IMR-90 (cell line): ENCODE data around the gene MAGED4. TPM values are rescaled to one million over a fixed set of nuclear protein-coding genes. Genes with fewer than 3 reads are reported as not detected.

Experiments used
- ATAC-seq: fragments of 200-7000 bp; cut with Tn5 transposase; 2 replicates; pipeline ENCODE4 v1.9.1; 2020; ENCODE audit warnings: low read depth, mild to moderate bottlenecking, moderate library complexity
- BruUV-seq: library from RNA; stranded (reverse); fragments of 400-500 nt; replicated peaks from 2 replicates; lab custom pipeline; 2021; lab: Mats Ljungman, UMichigan
- CTCF ChIA-PET: fragments of 300-600 bp; formaldehyde crosslinking; extraction: SDS; loops from one replicate; lab custom pipeline; 2021; ENCODE audit warnings: antibody characterized with exemption; lab: Yijun Ruan, JAX
- POLR2A ChIA-PET: fragments of 300-600 bp; sonication (Branson Sonifier 250); formaldehyde crosslinking; loops from one replicate; lab custom pipeline; 2022; ENCODE audit warnings: antibody characterized with exemption; ENCODE audit not compliant: unreplicated experiment; lab: Charles Lee
- DNase-seq: peaks from one replicate; pipeline ENCODE4 v3.0.0; 2013
- H2AFZ ChIP-seq: replicated peaks from 2 replicates; pipeline ENCODE3; 2013; ENCODE audit warnings: low read length, mild to moderate bottlenecking; ENCODE audit not compliant: poor library complexity
- H2AK5ac ChIP-seq: 2 replicates; pipeline ENCODE4 v1.6.1; 2013; ENCODE audit warnings: low read depth, low read length, inconsistent platforms
- H2AK9ac ChIP-seq: replicated peaks from 2 replicates; pipeline ENCODE3; 2013; ENCODE audit warnings: mild to moderate bottlenecking, low read depth, low read length, moderate library complexity; ENCODE audit not compliant: poor library complexity
- H2BK120ac ChIP-seq: 2 replicates; pipeline ENCODE4 v1.6.1; 2013; ENCODE audit warnings: low read depth, low read length, inconsistent platforms
- H2BK15ac ChIP-seq: 3 replicates; pipeline ENCODE4 v1.6.1; 2013; ENCODE audit warnings: low read depth, low read length, inconsistent platforms
- H2BK20ac ChIP-seq: 2 replicates; pipeline ENCODE4 v1.6.1; 2013; ENCODE audit warnings: low read depth, mild to moderate bottlenecking, inconsistent platforms, low read length, moderate library complexity
- H2BK5ac ChIP-seq: 2 replicates; pipeline ENCODE4 v1.6.1; 2013; ENCODE audit warnings: mild to moderate bottlenecking, low read depth, low read length, inconsistent platforms; ENCODE audit not compliant: poor library complexity, severe bottlenecking
- H3K14ac ChIP-seq: replicated peaks from 2 replicates; pipeline ENCODE4 v1.6.1; 2013; ENCODE audit warnings: low read depth, low read length, inconsistent platforms
- H3K18ac ChIP-seq: 2 replicates; pipeline ENCODE4 v1.6.1; 2013; ENCODE audit warnings: low read depth, low read length, control low read depth
- H3K23ac ChIP-seq: 2 replicates; pipeline ENCODE4 v1.6.1; 2013; ENCODE audit warnings: low read depth, low read length, inconsistent platforms
- H3K27ac ChIP-seq: 2 replicates; pipeline ENCODE4 v1.5.1; 2013; ENCODE audit warnings: mild to moderate bottlenecking, control low read depth, low read length; ENCODE audit not compliant: insufficient read depth
- H3K27me3 ChIP-seq: 2 replicates; pipeline ENCODE4 v1.6.1; 2013; ENCODE audit warnings: low read length; ENCODE audit not compliant: control insufficient read depth, insufficient read depth
- H3K36me3 ChIP-seq: 2 replicates; pipeline ENCODE4 v1.6.1; 2013; ENCODE audit warnings: low read length, mixed read lengths; ENCODE audit not compliant: control insufficient read depth, insufficient read depth
- H3K4ac ChIP-seq: 2 replicates; pipeline ENCODE4 v1.6.1; 2013; ENCODE audit warnings: low read depth, low read length, inconsistent platforms
- H3K4me1 ChIP-seq: 2 replicates; pipeline ENCODE4 v1.6.1; 2013; ENCODE audit warnings: low read length, mixed read lengths; ENCODE audit not compliant: control insufficient read depth, insufficient read depth
- H3K4me2 ChIP-seq: 2 replicates; pipeline ENCODE4 v1.6.1; 2013; ENCODE audit warnings: low read depth, mild to moderate bottlenecking, control low read depth, low read length, moderate library complexity
- H3K4me3 ChIP-seq: 2 replicates; pipeline ENCODE4 v1.5.1; 2013; ENCODE audit warnings: low read depth, mild to moderate bottlenecking, control low read depth, low read length, moderate library complexity; ENCODE audit not compliant: insufficient read depth
- H3K56ac ChIP-seq: 2 replicates; pipeline ENCODE4 v1.6.1; 2013; ENCODE audit warnings: low read length, inconsistent platforms; ENCODE audit not compliant: insufficient read depth; ENCODE audit errors: extremely low read depth
- H3K79me1 ChIP-seq, 2 experiments: 2 replicates each; pipeline ENCODE4 v1.6.1; 2013; ENCODE audit warnings: low read length in 2 of 2, inconsistent platforms in 1 of 2, low read depth in 1 of 2
- H3K9ac ChIP-seq: 2 replicates; pipeline ENCODE4 v1.6.1; 2013; ENCODE audit warnings: low read depth, low read length, control low read depth
- H3K9me1 ChIP-seq: 2 replicates; pipeline ENCODE4 v1.6.1; 2013; ENCODE audit warnings: low read length, inconsistent platforms; ENCODE audit not compliant: insufficient read depth
- H3K9me3 ChIP-seq: 2 replicates; pipeline ENCODE4 v1.6.1; 2013; ENCODE audit warnings: low read length; ENCODE audit not compliant: control insufficient read depth, insufficient read depth
- H4K20me1 ChIP-seq: 2 replicates; pipeline ENCODE4 v1.6.1; 2013; ENCODE audit warnings: low read length, inconsistent platforms; ENCODE audit not compliant: insufficient read depth
- H4K5ac ChIP-seq: 2 replicates; pipeline ENCODE4 v1.6.1; 2013; ENCODE audit warnings: mild to moderate bottlenecking, low read depth, low read length, control low read depth
- H4K8ac ChIP-seq, 2 experiments: 2 replicates each; pipeline ENCODE4 v1.6.1; 2013; ENCODE audit warnings: low read depth in 2 of 2, low read length in 2 of 2, control low read depth in 1 of 2, inconsistent platforms in 1 of 2
- H4K91ac ChIP-seq: 2 replicates; pipeline ENCODE4 v1.6.1; 2013; ENCODE audit warnings: low read depth, low read length, inconsistent platforms; ENCODE audit not compliant: insufficient read depth
- BHLHE40 ChIP-seq: fragments of 150-350 bp; IDR thresholded peaks from 2 replicates; pipeline ENCODE4 v1.6.1; 2016; ENCODE audit warnings: mild to moderate bottlenecking, low read depth, low read length
- CEBPB ChIP-seq: IDR thresholded peaks from 2 replicates; pipeline ENCODE4 v1.6.1; 2012; ENCODE audit warnings: low read depth, low read length, improper control_type of control experiment
- CHD1 ChIP-seq: IDR thresholded peaks from 2 replicates; pipeline ENCODE4 v1.6.1; 2012; ENCODE audit warnings: low read depth, low read length, improper control_type of control experiment
- FOS ChIP-seq: fragments of 150-350 bp; IDR thresholded peaks from 2 replicates; pipeline ENCODE4 v1.6.1; 2016; ENCODE audit warnings: low read depth, low read length
- MAFK ChIP-seq: IDR thresholded peaks from 2 replicates; pipeline ENCODE4 v1.6.1; 2012; ENCODE audit warnings: low read depth, low read length, improper control_type of control experiment
- MAZ ChIP-seq: IDR thresholded peaks from 2 replicates; pipeline ENCODE4 v1.6.1; 2012; ENCODE audit warnings: low read depth, mild to moderate bottlenecking, low read length, improper control_type of control experiment, moderate library complexity, borderline replicate concordance
- MXI1 ChIP-seq: IDR thresholded peaks from 2 replicates; pipeline ENCODE4 v1.6.1; 2012; ENCODE audit warnings: low read depth, mild to moderate bottlenecking, low read length, moderate library complexity, borderline replicate concordance
- NFE2L2 ChIP-seq: fragments of 150-350 bp; IDR thresholded peaks from 2 replicates; pipeline ENCODE4 v1.6.1; 2016; ENCODE audit warnings: low read depth, mild to moderate bottlenecking, low read length
- POLR2A ChIP-seq: IDR thresholded peaks from 2 replicates; pipeline ENCODE4 v1.6.1; 2012; ENCODE audit warnings: mild to moderate bottlenecking, low read depth, low read length
- RAD21 ChIP-seq: IDR thresholded peaks from 2 replicates; pipeline ENCODE4 v1.6.1; 2012; ENCODE audit warnings: low read length, improper control_type of control experiment
- RCOR1 ChIP-seq: IDR thresholded peaks from 2 replicates; pipeline ENCODE4 v1.6.1; 2012; ENCODE audit warnings: mild to moderate bottlenecking, low read length, improper control_type of control experiment; ENCODE audit not compliant: insufficient replicate concordance
- RFX5 ChIP-seq: IDR thresholded peaks from 2 replicates; pipeline ENCODE4 v1.8.0; 2012; ENCODE audit warnings: low read depth, mild to moderate bottlenecking, low read length, moderate library complexity
- SMC3 ChIP-seq: fragments of 150-350 bp; IDR thresholded peaks from 2 replicates; pipeline ENCODE4 v1.6.1; 2016; ENCODE audit warnings: low read depth, mild to moderate bottlenecking, antibody characterized with exemption, low read length, moderate library complexity
- WGBS, 2 experiments: methylation state at CpG; one replicate each; pipeline versions ENCODE4 v1.1.5 to v1.1.7; 2013; ENCODE audit warnings: missing lambda C conversion rate in 2 of 2; ENCODE audit not compliant: insufficient read length in 1 of 2; ENCODE audit errors: extremely low coverage in 2 of 2; 5-methylcytosine and 5-hydroxymethylcytosine counted together
- dilution Hi-C: fragments of 300-500 bp; cut with HindIII; formaldehyde crosslinking; loops from one replicate; pipeline ENCODE4 v1.14.3; 2018; ENCODE audit warnings: low sequenced_read_pairs; ENCODE audit not compliant: unreplicated experiment
- in situ Hi-C: fragments of 300-500 bp; cut with MboI; formaldehyde crosslinking; loops from 3 replicates; pipeline ENCODE4 v1.14.3; 2019; ENCODE audit warnings: low sequenced_read_pairs, inconsistent platforms, mixed read lengths
- intact Hi-C: fragments of 100-400 bp; cut with micrococcal nuclease; formaldehyde crosslinking; loops from 2 replicates; pipeline ENCODE4 v1.10.0; 2022
- polyA plus RNA-seq, 3 experiments: library from polyadenylated mRNA; depleted of rRNA; stranded (reverse); fragments of >200 nt; gene quantifications; 2 replicates each; pipeline ENCODE4 v1.2.3, GENCODE V29; 2012; ENCODE audit warnings: low replicate concordance in 1 of 3
- total RNA-seq: library from RNA; depleted of rRNA; stranded (reverse); fragments of >200 nt; gene quantifications from 2 replicates; pipeline ENCODE4 v1.2.3, GENCODE V29; 2012
- TF ChIP-seq, protein P1 (sequence below): conservative IDR thresholded peaks from 2 replicates; pipeline ENCODE4 v1.5.1; 2012; ENCODE audit warnings: mild to moderate bottlenecking, low read depth, low read length, improper control_type of control experiment
- TF ChIP-seq, protein P2 (sequence below): fragments of 150-350 bp; IDR thresholded peaks from 2 replicates; pipeline ENCODE4 v1.6.1; 2017; ENCODE audit warnings: mild to moderate bottlenecking, antibody characterized with exemption, low read length, low read depth
- TF ChIP-seq, protein P3 (sequence below): fragments of 150-350 bp; IDR thresholded peaks from 2 replicates; pipeline ENCODE4 v1.6.1; 2016; ENCODE audit warnings: low read depth, mild to moderate bottlenecking, low read length, moderate library complexity, borderline replicate concordance

MAGED4 gene
- total and polyA plus RNA-seq, 2 of the 4 experiments (the other 2 are of a cell fraction): 9.9 to 51.7 TPM

DNA sequence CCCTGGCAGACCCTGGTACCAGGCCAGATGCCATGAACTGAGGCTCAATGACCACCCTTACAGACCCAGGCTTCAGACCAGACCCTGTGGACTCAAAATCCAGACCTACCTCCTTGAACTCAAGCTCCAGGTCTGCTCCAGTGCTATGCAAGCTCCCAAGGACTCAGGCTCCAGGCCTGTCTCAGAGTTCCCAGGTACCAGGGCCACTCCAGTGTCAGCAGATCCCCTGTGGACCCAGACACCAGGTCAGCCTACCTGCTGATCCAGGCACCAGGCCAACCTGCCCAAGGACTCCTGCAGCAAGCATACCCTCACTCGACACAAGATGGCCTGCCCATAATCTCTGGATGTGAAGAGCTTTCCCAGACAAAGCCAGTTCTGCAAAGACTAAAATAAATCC, 44.7 kb upstream of the MAGED4 start:
- CTCF ChIA-PET: no interaction called here

More for the DNA sequence above, 44.7 kb upstream of the MAGED4 start:
- intact Hi-C loops (no loop called here), dilution Hi-C loops (no loop called here), in situ Hi-C loops (no loop called here)
- POLR2A ChIA-PET: no interaction called here
- Histone ChIP-seq H3K27me3 (no peaks in the 10 kb centered on the region; the same call in 1 of the 2 replicates), H3K9me1 (no peaks in the 10 kb centered on the region), H3K4me1 (no peaks in the 10 kb centered on the region), H3K4ac (no peak overlapping the region), H3K18ac (no peak overlapping the region), H3K36me3 (no peaks in the 10 kb centered on the region), H2AK5ac (no peak overlapping the region), H3K23ac (no peak overlapping the region), H3K14ac (no peak overlapping the region), H3K4me2 (no peak overlapping the region), H2BK20ac (no peak overlapping the region), H2AFZ (no peak overlapping the region), H3K4me3 (no peak overlapping the region), H3K56ac (no peak overlapping the region), H3K9me3 (no peaks in the 10 kb centered on the region), H3K27ac (no peak overlapping the region), H4K91ac (no peak overlapping the region), H2BK5ac (no peak overlapping the region), H4K8ac (no peak overlapping the region), H2BK15ac (no peak overlapping the region), H4K5ac (no peak overlapping the region), H3K79me1 (no peaks in the 10 kb centered on the region), H2BK120ac (no peak overlapping the region), H2AK9ac (no peak overlapping the region), H4K20me1 (no peaks in the 10 kb centered on the region), H3K9ac (no peak overlapping the region)
- TF ChIP-seq BHLHE40 (no peak), RCOR1 (no peak), MAFK (no peak), NFE2L2 (no peak), RFX5 (no peak), CEBPB (no peak), POLR2A (no peak), MXI1 (no peak), RAD21 (no peak), CHD1 (no peak), FOS (no peak), MAZ (no peak), SMC3 (no peak)
- TF ChIP-seq, protein P1, sequence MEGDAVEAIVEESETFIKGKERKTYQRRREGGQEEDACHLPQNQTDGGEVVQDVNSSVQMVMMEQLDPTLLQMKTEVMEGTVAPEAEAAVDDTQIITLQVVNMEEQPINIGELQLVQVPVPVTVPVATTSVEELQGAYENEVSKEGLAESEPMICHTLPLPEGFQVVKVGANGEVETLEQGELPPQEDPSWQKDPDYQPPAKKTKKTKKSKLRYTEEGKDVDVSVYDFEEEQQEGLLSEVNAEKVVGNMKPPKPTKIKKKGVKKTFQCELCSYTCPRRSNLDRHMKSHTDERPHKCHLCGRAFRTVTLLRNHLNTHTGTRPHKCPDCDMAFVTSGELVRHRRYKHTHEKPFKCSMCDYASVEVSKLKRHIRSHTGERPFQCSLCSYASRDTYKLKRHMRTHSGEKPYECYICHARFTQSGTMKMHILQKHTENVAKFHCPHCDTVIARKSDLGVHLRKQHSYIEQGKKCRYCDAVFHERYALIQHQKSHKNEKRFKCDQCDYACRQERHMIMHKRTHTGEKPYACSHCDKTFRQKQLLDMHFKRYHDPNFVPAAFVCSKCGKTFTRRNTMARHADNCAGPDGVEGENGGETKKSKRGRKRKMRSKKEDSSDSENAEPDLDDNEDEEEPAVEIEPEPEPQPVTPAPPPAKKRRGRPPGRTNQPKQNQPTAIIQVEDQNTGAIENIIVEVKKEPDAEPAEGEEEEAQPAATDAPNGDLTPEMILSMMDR: no peak
- TF ChIP-seq, protein P2, sequence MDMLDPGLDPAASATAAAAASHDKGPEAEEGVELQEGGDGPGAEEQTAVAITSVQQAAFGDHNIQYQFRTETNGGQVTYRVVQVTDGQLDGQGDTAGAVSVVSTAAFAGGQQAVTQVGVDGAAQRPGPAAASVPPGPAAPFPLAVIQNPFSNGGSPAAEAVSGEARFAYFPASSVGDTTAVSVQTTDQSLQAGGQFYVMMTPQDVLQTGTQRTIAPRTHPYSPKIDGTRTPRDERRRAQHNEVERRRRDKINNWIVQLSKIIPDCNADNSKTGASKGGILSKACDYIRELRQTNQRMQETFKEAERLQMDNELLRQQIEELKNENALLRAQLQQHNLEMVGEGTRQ: no peak
- TF ChIP-seq, protein P3, sequence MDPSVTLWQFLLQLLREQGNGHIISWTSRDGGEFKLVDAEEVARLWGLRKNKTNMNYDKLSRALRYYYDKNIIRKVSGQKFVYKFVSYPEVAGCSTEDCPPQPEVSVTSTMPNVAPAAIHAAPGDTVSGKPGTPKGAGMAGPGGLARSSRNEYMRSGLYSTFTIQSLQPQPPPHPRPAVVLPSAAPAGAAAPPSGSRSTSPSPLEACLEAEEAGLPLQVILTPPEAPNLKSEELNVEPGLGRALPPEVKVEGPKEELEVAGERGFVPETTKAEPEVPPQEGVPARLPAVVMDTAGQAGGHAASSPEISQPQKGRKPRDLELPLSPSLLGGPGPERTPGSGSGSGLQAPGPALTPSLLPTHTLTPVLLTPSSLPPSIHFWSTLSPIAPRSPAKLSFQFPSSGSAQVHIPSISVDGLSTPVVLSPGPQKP: no peak
- no TSS peak for BruUV-seq
- WGBS, 2 experiments: no CpG with 5 or more reads among the region's 1 CpG
- ATAC-seq (no peak), DNase-seq (no peak)
